ENCODE measurements around the gene DCDC1.

Gene DCDC1

GRCh38 chr11:31089117-31089516, 280.4 kb downstream of the DCDC1 start:
- H3K27me3 ChIP-seq (ENCODE audit: control insufficient read depth in 5 of 5, insufficient read depth in 4 of 5, low read length in 5 of 5): peaks cover 0 to 4% (median 0%) of the 10 kb centered on the region in 5 donors
- no peaks in the 10 kb centered on the region for H3K4me1 ChIP-seq (ENCODE audit: control insufficient read depth in 5 of 5, insufficient read depth in 5 of 5, low read length in 5 of 5)
- peaks cover 0 to 15% (median 13%) of the 10 kb centered on the region in 5 donors for H3K9me3 ChIP-seq (ENCODE audit: control insufficient read depth in 5 of 5, low read length in 5 of 5)
- no peak overlapping the region for H3K4me3 ChIP-seq (ENCODE audit: low read depth in 1 of 5, low read length in 5 of 5)
- H3K27ac ChIP-seq (ENCODE audit: low read depth, low read length): no peak overlapping the region
- no peak overlapping the region for H3K9ac ChIP-seq (ENCODE audit: low read length in 5 of 5)
- H3K36me3 ChIP-seq (ENCODE audit: control insufficient read depth in 5 of 5, insufficient read depth in 5 of 5, low read length in 5 of 5): no peaks in the 10 kb centered on the region

GRCh38 chr11:31069447-31070205, 299.9 kb downstream of the DCDC1 start:
- Histone ChIP-seq H3K27ac (ENCODE audit: low read depth, low read length) (no peak overlapping the region), H3K9ac (ENCODE audit: low read length in 5 of 5) (no peak overlapping the region), H3K4me3 (ENCODE audit: low read depth in 1 of 5, low read length in 5 of 5) (no peak overlapping the region), H3K27me3 (ENCODE audit: control insufficient read depth in 5 of 5, insufficient read depth in 4 of 5, low read length in 5 of 5) (no peaks in the 10 kb centered on the region), H3K4me1 (ENCODE audit: control insufficient read depth in 5 of 5, insufficient read depth in 5 of 5, low read length in 5 of 5) (no peaks in the 10 kb centered on the region), H3K36me3 (ENCODE audit: control insufficient read depth in 5 of 5, insufficient read depth in 5 of 5, low read length in 5 of 5) (no peaks in the 10 kb centered on the region), H3K9me3 (ENCODE audit: control insufficient read depth in 5 of 5, low read length in 5 of 5) (no peaks in the 10 kb centered on the region)

GRCh38 chr11:31060880-31061279, 308.7 kb downstream of the DCDC1 start:
- H3K4me1 ChIP-seq (ENCODE audit: control insufficient read depth in 5 of 5, insufficient read depth in 5 of 5, low read length in 5 of 5): no peaks in the 10 kb centered on the region
- H3K9ac ChIP-seq (ENCODE audit: low read length in 5 of 5): no peak overlapping the region
- no peak overlapping the region for H3K27ac ChIP-seq (ENCODE audit: low read depth, low read length)
- no peaks in the 10 kb centered on the region for H3K27me3 ChIP-seq (ENCODE audit: control insufficient read depth in 5 of 5, insufficient read depth in 4 of 5, low read length in 5 of 5)
- no peak overlapping the region for H3K4me3 ChIP-seq (ENCODE audit: low read depth in 1 of 5, low read length in 5 of 5)
- no peaks in the 10 kb centered on the region for H3K36me3 ChIP-seq (ENCODE audit: control insufficient read depth in 5 of 5, insufficient read depth in 5 of 5, low read length in 5 of 5)
- H3K9me3 ChIP-seq (ENCODE audit: control insufficient read depth in 5 of 5, low read length in 5 of 5): no peaks in the 10 kb centered on the region

GRCh38 chr11:31059529-31059928, 310.0 kb downstream of the DCDC1 start:
- Histone ChIP-seq H3K27me3 (ENCODE audit: control insufficient read depth in 5 of 5, insufficient read depth in 4 of 5, low read length in 5 of 5) (no peaks in the 10 kb centered on the region), H3K36me3 (ENCODE audit: control insufficient read depth in 5 of 5, insufficient read depth in 5 of 5, low read length in 5 of 5) (no peaks in the 10 kb centered on the region), H3K4me1 (ENCODE audit: control insufficient read depth in 5 of 5, insufficient read depth in 5 of 5, low read length in 5 of 5) (no peaks in the 10 kb centered on the region), H3K4me3 (ENCODE audit: low read depth in 1 of 5, low read length in 5 of 5) (no peak overlapping the region), H3K9me3 (ENCODE audit: control insufficient read depth in 5 of 5, low read length in 5 of 5) (no peaks in the 10 kb centered on the region), H3K9ac (ENCODE audit: low read length in 5 of 5) (no peak overlapping the region), H3K27ac (ENCODE audit: low read depth, low read length) (no peak overlapping the region)

- no peak overlapping the region for H3K4me3 ChIP-seq (ENCODE audit: low read depth in 1 of 5, low read length in 5 of 5)
- peaks cover 0 to 5% (median 0%) of the 10 kb centered on the region in 5 donors for H3K9me3 ChIP-seq (ENCODE audit: control insufficient read depth in 5 of 5, low read length in 5 of 5)
- H3K4me1 ChIP-seq (ENCODE audit: control insufficient read depth in 5 of 5, insufficient read depth in 5 of 5, low read length in 5 of 5): no peaks in the 10 kb centered on the region
- H3K9ac ChIP-seq (ENCODE audit: low read length in 5 of 5): no peak overlapping the region
- no peaks in the 10 kb centered on the region for H3K27me3 ChIP-seq (ENCODE audit: control insufficient read depth in 5 of 5, insufficient read depth in 4 of 5, low read length in 5 of 5)
- no peak overlapping the region for H3K27ac ChIP-seq (ENCODE audit: low read depth, low read length)
- no peaks in the 10 kb centered on the region for H3K36me3 ChIP-seq (ENCODE audit: control insufficient read depth in 5 of 5, insufficient read depth in 5 of 5, low read length in 5 of 5)
Observed at GRCh38 chr11:31050061-31050765, 319.3 kb downstream of the DCDC1 start.

- Histone ChIP-seq H3K9ac (ENCODE audit: low read length in 5 of 5) (no peak overlapping the region), H3K4me1 (ENCODE audit: control insufficient read depth in 5 of 5, insufficient read depth in 5 of 5, low read length in 5 of 5) (no peaks in the 10 kb centered on the region), H3K27ac (ENCODE audit: low read depth, low read length) (no peak overlapping the region), H3K4me3 (ENCODE audit: low read depth in 1 of 5, low read length in 5 of 5) (no peak overlapping the region), H3K36me3 (ENCODE audit: control insufficient read depth in 5 of 5, insufficient read depth in 5 of 5, low read length in 5 of 5) (no peaks in the 10 kb centered on the region), H3K27me3 (ENCODE audit: control insufficient read depth in 5 of 5, insufficient read depth in 4 of 5, low read length in 5 of 5) (no peaks in the 10 kb centered on the region), H3K9me3 (ENCODE audit: control insufficient read depth in 5 of 5, low read length in 5 of 5) (no peaks in the 10 kb centered on the region)
Observed at GRCh38 chr11:31045335-31045734, 324.2 kb downstream of the DCDC1 start.

- Histone ChIP-seq H3K27me3 (ENCODE audit: control insufficient read depth in 5 of 5, insufficient read depth in 4 of 5, low read length in 5 of 5) (no peaks in the 10 kb centered on the region), H3K36me3 (ENCODE audit: control insufficient read depth in 5 of 5, insufficient read depth in 5 of 5, low read length in 5 of 5) (no peaks in the 10 kb centered on the region), H3K9me3 (ENCODE audit: control insufficient read depth in 5 of 5, low read length in 5 of 5) (no peaks in the 10 kb centered on the region), H3K27ac (ENCODE audit: low read depth, low read length) (no peak overlapping the region), H3K9ac (ENCODE audit: low read length in 5 of 5) (no peak overlapping the region), H3K4me1 (ENCODE audit: control insufficient read depth in 5 of 5, insufficient read depth in 5 of 5, low read length in 5 of 5) (no peaks in the 10 kb centered on the region), H3K4me3 (ENCODE audit: low read depth in 1 of 5, low read length in 5 of 5) (no peak overlapping the region)
Observed at GRCh38 chr11:31030138-31030792, 339.3 kb downstream of the DCDC1 start.

GRCh38 chr11:31026315-31026714, 343.2 kb downstream of the DCDC1 start:
- Histone ChIP-seq H3K9ac (ENCODE audit: low read length in 5 of 5) (no peak overlapping the region), H3K9me3 (ENCODE audit: control insufficient read depth in 5 of 5, low read length in 5 of 5) (no peaks in the 10 kb centered on the region), H3K27ac (ENCODE audit: low read depth, low read length) (no peak overlapping the region), H3K27me3 (ENCODE audit: control insufficient read depth in 5 of 5, insufficient read depth in 4 of 5, low read length in 5 of 5) (no peaks in the 10 kb centered on the region), H3K4me3 (ENCODE audit: low read depth in 1 of 5, low read length in 5 of 5) (no peak overlapping the region), H3K36me3 (ENCODE audit: control insufficient read depth in 5 of 5, insufficient read depth in 5 of 5, low read length in 5 of 5) (no peaks in the 10 kb centered on the region), H3K4me1 (ENCODE audit: control insufficient read depth in 5 of 5, insufficient read depth in 5 of 5, low read length in 5 of 5) (no peaks in the 10 kb centered on the region)

- no peak overlapping the region for H3K27ac ChIP-seq (ENCODE audit: low read depth, low read length)
- H3K27me3 ChIP-seq (ENCODE audit: control insufficient read depth in 5 of 5, insufficient read depth in 4 of 5, low read length in 5 of 5): no peaks in the 10 kb centered on the region
- H3K36me3 ChIP-seq (ENCODE audit: control insufficient read depth in 5 of 5, insufficient read depth in 5 of 5, low read length in 5 of 5): no peaks in the 10 kb centered on the region
- no peaks in the 10 kb centered on the region for H3K9me3 ChIP-seq (ENCODE audit: control insufficient read depth in 5 of 5, low read length in 5 of 5)
- no peak overlapping the region for H3K9ac ChIP-seq (ENCODE audit: low read length in 5 of 5)
- H3K4me3 ChIP-seq (ENCODE audit: low read depth in 1 of 5, low read length in 5 of 5): no peak overlapping the region
- H3K4me1 ChIP-seq (ENCODE audit: control insufficient read depth in 5 of 5, insufficient read depth in 5 of 5, low read length in 5 of 5): no peaks in the 10 kb centered on the region
Observed at GRCh38 chr11:31022080-31022479, 347.5 kb downstream of the DCDC1 start.

GRCh38 chr11:31019786-31020185, 349.8 kb downstream of the DCDC1 start:
- no peaks in the 10 kb centered on the region for H3K27me3 ChIP-seq (ENCODE audit: control insufficient read depth in 5 of 5, insufficient read depth in 4 of 5, low read length in 5 of 5)
- no peak overlapping the region for H3K4me3 ChIP-seq (ENCODE audit: low read depth in 1 of 5, low read length in 5 of 5)
- H3K9ac ChIP-seq (ENCODE audit: low read length in 5 of 5): no peak overlapping the region
- no peaks in the 10 kb centered on the region for H3K36me3 ChIP-seq (ENCODE audit: control insufficient read depth in 5 of 5, insufficient read depth in 5 of 5, low read length in 5 of 5)
- H3K27ac ChIP-seq (ENCODE audit: low read depth, low read length): no peak overlapping the region
- no peaks in the 10 kb centered on the region for H3K9me3 ChIP-seq (ENCODE audit: control insufficient read depth in 5 of 5, low read length in 5 of 5)
- no peaks in the 10 kb centered on the region for H3K4me1 ChIP-seq (ENCODE audit: control insufficient read depth in 5 of 5, insufficient read depth in 5 of 5, low read length in 5 of 5)
